HEK293 (cell line): Measurements from ENCODE around the gene NCKAP5L.
A peak's percentile ranks its signal among the peaks of the same experiment; 100 is the strongest.

Source experiments
- CTCF ChIA-PET: fragments of 350-600 bp; formaldehyde crosslinking; extraction: SDS; loops from one replicate; lab custom pipeline; 2021; ENCODE audit warnings: antibody characterized with exemption; lab: Yijun Ruan, JAX
- POLR2A ChIA-PET: fragments of 300-600 bp; formaldehyde crosslinking; extraction: SDS; loops from one replicate; lab custom pipeline; 2020; ENCODE audit warnings: antibody characterized with exemption, inconsistent platforms; lab: Yijun Ruan, JAX
- H3K27ac ChIP-seq: fragments of 200-500 bp; sonication (Bioruptor generic); 2 replicates; pipeline ENCODE4 v1.5.1; 2014; ENCODE audit warnings: low read depth, low read length, control low read depth, inconsistent platforms; ENCODE audit errors: extremely low read depth
- H3K36me3 ChIP-seq, 2 experiments: fragments of 200-500 bp in 1 of 2; sonication (Bioruptor generic) in 1 of 2; 1 replicate in 1 of 2; 2 replicates in 1 of 2; pipeline ENCODE4 v1.5.1; 2014 to 2017; ENCODE audit warnings: inconsistent platforms in 2 of 2, low read length in 2 of 2; ENCODE audit not compliant: control insufficient read depth in 2 of 2, insufficient read depth in 1 of 2
- H3K4me1 ChIP-seq: fragments of 200-500 bp; sonication (Bioruptor generic); 2 replicates; pipeline ENCODE4 v1.5.1; 2014; ENCODE audit warnings: mild to moderate bottlenecking, low read length, inconsistent platforms; ENCODE audit not compliant: control insufficient read depth, insufficient read depth
- H3K4me3 ChIP-seq: 2 replicates; pipeline ENCODE4 v1.5.1; 2011; ENCODE audit warnings: low read depth, mild to moderate bottlenecking, control low read depth, low read length, moderate library complexity
- H3K9me3 ChIP-seq: fragments of 200-500 bp; sonication (Bioruptor generic); 2 replicates; pipeline ENCODE4 v1.5.1; 2014; ENCODE audit warnings: low read depth, low read length, inconsistent platforms; ENCODE audit not compliant: control insufficient read depth, insufficient read depth
- EGR2 ChIP-seq: fragments of 450-650 bp; formaldehyde crosslinking; IDR thresholded peaks from 2 replicates; pipeline ENCODE4 v1.5.1; 2016; ENCODE audit warnings: low read depth, missing biosample characterization, missing genetic modification characterization
- FEZF1 ChIP-seq: fragments of 450-650 bp; formaldehyde crosslinking; IDR thresholded peaks from 2 replicates; pipeline ENCODE4 v1.5.1; 2016; ENCODE audit warnings: missing biosample characterization, missing genetic modification characterization
- GLIS1 ChIP-seq: fragments of 450-650 bp; formaldehyde crosslinking; IDR thresholded peaks from 2 replicates; pipeline ENCODE4 v1.5.1; 2016; ENCODE audit warnings: missing biosample characterization, missing genetic modification characterization
- GLIS2 ChIP-seq: fragments of 450-650 bp; formaldehyde crosslinking; IDR thresholded peaks from 2 replicates; pipeline ENCODE4 v1.5.1; 2016; ENCODE audit warnings: missing biosample characterization, missing genetic modification characterization
- IKZF3 ChIP-seq: fragments of 450-650 bp; IDR thresholded peaks from 2 replicates; pipeline ENCODE4 v1.5.0; 2018; ENCODE audit warnings: missing biosample characterization, mild to moderate bottlenecking, missing genetic modification characterization, moderate library complexity
- ZBTB1 ChIP-seq: fragments of 450-650 bp; formaldehyde crosslinking; IDR thresholded peaks from 2 replicates; pipeline ENCODE4 v1.5.1; 2016; ENCODE audit warnings: missing biosample characterization, missing genetic modification characterization
- ZIC2 ChIP-seq: fragments of 450-650 bp; formaldehyde crosslinking; IDR thresholded peaks from 2 replicates; pipeline ENCODE4 v1.5.1; 2016; ENCODE audit warnings: missing biosample characterization, missing genetic modification characterization
- ZNF10 ChIP-seq: fragments of 450-650 bp; formaldehyde crosslinking; IDR thresholded peaks from 2 replicates; pipeline ENCODE4 v1.5.1; 2017; ENCODE audit warnings: missing biosample characterization, missing genetic modification characterization
- ZNF121 ChIP-seq: fragments of 450-650 bp; formaldehyde crosslinking; IDR thresholded peaks from 2 replicates; pipeline ENCODE4 v1.5.1; 2016; ENCODE audit warnings: missing biosample characterization, missing genetic modification characterization
- ZNF2 ChIP-seq: fragments of 450-650 bp; formaldehyde crosslinking; IDR thresholded peaks from 2 replicates; pipeline ENCODE4 v1.5.1; 2016; ENCODE audit warnings: missing biosample characterization, missing genetic modification characterization
- ZNF24 ChIP-seq: fragments of 450-650 bp; formaldehyde crosslinking; IDR thresholded peaks from 2 replicates; pipeline ENCODE4 v1.5.1; 2016; ENCODE audit warnings: missing biosample characterization, missing genetic modification characterization
- ZNF302 ChIP-seq: fragments of 450-650 bp; formaldehyde crosslinking; IDR thresholded peaks from 2 replicates; pipeline ENCODE4 v1.5.1; 2016; ENCODE audit warnings: missing biosample characterization, missing genetic modification characterization, low read depth
- ZNF311 ChIP-seq: fragments of 450-650 bp; formaldehyde crosslinking; IDR thresholded peaks from 2 replicates; pipeline ENCODE4 v1.5.1; 2017; ENCODE audit warnings: missing biosample characterization, missing genetic modification characterization, borderline replicate concordance
- ZNF335 ChIP-seq: fragments of 450-650 bp; formaldehyde crosslinking; conservative IDR thresholded peaks from 2 replicates; pipeline ENCODE4 v1.5.1; 2016; ENCODE audit warnings: missing biosample characterization, missing genetic modification characterization
- ZNF341 ChIP-seq: fragments of 450-650 bp; formaldehyde crosslinking; IDR thresholded peaks from 2 replicates; pipeline ENCODE4; 2016; ENCODE audit warnings: low read depth, missing biosample characterization, missing genetic modification characterization
- ZNF391 ChIP-seq: fragments of 450-650 bp; formaldehyde crosslinking; IDR thresholded peaks from 2 replicates; pipeline ENCODE4 v1.5.1; 2016; ENCODE audit warnings: low read depth, missing biosample characterization, missing genetic modification characterization, borderline replicate concordance
- ZNF426 ChIP-seq: fragments of 450-650 bp; formaldehyde crosslinking; IDR thresholded peaks from 2 replicates; pipeline ENCODE4 v1.5.1; 2017; ENCODE audit warnings: missing biosample characterization, missing genetic modification characterization, mild to moderate bottlenecking, inconsistent platforms, moderate library complexity
- ZNF514 ChIP-seq: fragments of 450-650 bp; formaldehyde crosslinking; IDR thresholded peaks from 2 replicates; pipeline ENCODE4 v1.5.1; 2016; ENCODE audit warnings: missing biosample characterization, missing genetic modification characterization
- ZNF529 ChIP-seq: fragments of 450-650 bp; formaldehyde crosslinking; IDR thresholded peaks from 2 replicates; pipeline ENCODE4 v1.5.1; 2017; ENCODE audit warnings: missing genetic modification characterization, missing biosample characterization; ENCODE audit not compliant: insufficient replicate concordance
- ZNF610 ChIP-seq: fragments of 450-650 bp; formaldehyde crosslinking; IDR thresholded peaks from 2 replicates; pipeline ENCODE4 v1.5.1; 2016; ENCODE audit warnings: missing biosample characterization, missing genetic modification characterization, borderline replicate concordance
- ZNF707 ChIP-seq: fragments of 450-650 bp; formaldehyde crosslinking; IDR thresholded peaks from 2 replicates; pipeline ENCODE4 v1.5.1; 2016; ENCODE audit warnings: missing biosample characterization, missing genetic modification characterization
- ZNF792 ChIP-seq: fragments of 450-650 bp; formaldehyde crosslinking; IDR thresholded peaks from 2 replicates; pipeline ENCODE4 v1.5.1; 2016; ENCODE audit warnings: missing biosample characterization, missing genetic modification characterization
- ZNF837 ChIP-seq: fragments of 450-650 bp; formaldehyde crosslinking; IDR thresholded peaks from 2 replicates; pipeline ENCODE4 v1.5.1; 2016; ENCODE audit warnings: missing biosample characterization, missing genetic modification characterization
- TF ChIP-seq, protein P1 (sequence below): fragments of 450-650 bp; formaldehyde crosslinking; IDR thresholded peaks from 2 replicates; pipeline ENCODE4 v1.5.1; 2016; ENCODE audit warnings: missing biosample characterization, missing genetic modification characterization
- TF ChIP-seq, protein P2 (sequence below): fragments of 450-650 bp; formaldehyde crosslinking; IDR thresholded peaks from 2 replicates; pipeline ENCODE4 v1.5.1; 2017; ENCODE audit warnings: missing biosample characterization, missing genetic modification characterization
- TF ChIP-seq, protein P3 (sequence below): fragments of 450-650 bp; formaldehyde crosslinking; optimal IDR thresholded peaks from 2 replicates; pipeline ENCODE3; 2016; ENCODE audit warnings: missing biosample characterization, mild to moderate bottlenecking, missing genetic modification characterization
- TF ChIP-seq, protein P4 (sequence below): fragments of 450-650 bp; formaldehyde crosslinking; IDR thresholded peaks from 2 replicates; pipeline ENCODE4 v1.5.1; 2016; ENCODE audit warnings: missing biosample characterization, missing genetic modification characterization
- TF ChIP-seq, protein P5 (sequence below): fragments of 450-650 bp; formaldehyde crosslinking; IDR thresholded peaks from 2 replicates; pipeline ENCODE4 v1.5.1; 2016; ENCODE audit warnings: missing biosample characterization, missing genetic modification characterization

Gene NCKAP5L

DNA sequence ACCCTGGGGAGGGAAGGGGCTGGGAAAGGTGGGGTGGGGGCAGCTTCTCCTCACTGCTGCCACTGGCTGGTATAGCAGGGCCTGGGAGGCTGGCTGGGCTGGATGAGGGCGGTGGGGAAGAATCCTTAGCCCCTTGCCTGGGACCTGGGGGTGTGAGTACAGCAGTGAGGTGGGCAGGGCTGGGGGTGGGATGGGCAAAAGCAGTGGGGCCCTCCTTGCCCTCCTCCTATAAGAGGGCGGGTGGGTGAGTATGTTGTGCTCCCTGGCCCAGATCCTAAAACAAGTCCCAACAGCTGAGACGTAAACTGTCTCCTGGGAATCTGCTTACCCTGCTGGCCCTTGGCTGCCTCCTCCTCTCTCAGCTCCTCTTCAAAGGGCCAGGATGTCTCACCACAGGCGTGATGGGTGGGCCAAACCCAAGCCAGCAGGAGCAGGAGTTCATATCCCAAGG is 2.2 kb downstream of the NCKAP5L start (continued):
- TF ChIP-seq, protein P1, sequence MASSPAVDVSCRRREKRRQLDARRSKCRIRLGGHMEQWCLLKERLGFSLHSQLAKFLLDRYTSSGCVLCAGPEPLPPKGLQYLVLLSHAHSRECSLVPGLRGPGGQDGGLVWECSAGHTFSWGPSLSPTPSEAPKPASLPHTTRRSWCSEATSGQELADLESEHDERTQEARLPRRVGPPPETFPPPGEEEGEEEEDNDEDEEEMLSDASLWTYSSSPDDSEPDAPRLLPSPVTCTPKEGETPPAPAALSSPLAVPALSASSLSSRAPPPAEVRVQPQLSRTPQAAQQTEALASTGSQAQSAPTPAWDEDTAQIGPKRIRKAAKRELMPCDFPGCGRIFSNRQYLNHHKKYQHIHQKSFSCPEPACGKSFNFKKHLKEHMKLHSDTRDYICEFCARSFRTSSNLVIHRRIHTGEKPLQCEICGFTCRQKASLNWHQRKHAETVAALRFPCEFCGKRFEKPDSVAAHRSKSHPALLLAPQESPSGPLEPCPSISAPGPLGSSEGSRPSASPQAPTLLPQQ (tag by site-specific recombination) = peak; percentile 65
- peak; percentile 91 for TF ChIP-seq EGR2 (tag by site-specific recombination)
- TF ChIP-seq, protein P2, sequence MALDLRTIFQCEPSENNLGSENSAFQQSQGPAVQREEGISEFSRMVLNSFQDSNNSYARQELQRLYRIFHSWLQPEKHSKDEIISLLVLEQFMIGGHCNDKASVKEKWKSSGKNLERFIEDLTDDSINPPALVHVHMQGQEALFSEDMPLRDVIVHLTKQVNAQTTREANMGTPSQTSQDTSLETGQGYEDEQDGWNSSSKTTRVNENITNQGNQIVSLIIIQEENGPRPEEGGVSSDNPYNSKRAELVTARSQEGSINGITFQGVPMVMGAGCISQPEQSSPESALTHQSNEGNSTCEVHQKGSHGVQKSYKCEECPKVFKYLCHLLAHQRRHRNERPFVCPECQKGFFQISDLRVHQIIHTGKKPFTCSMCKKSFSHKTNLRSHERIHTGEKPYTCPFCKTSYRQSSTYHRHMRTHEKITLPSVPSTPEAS (tag by site-specific recombination) = no peak
- TF ChIP-seq, protein P3, sequence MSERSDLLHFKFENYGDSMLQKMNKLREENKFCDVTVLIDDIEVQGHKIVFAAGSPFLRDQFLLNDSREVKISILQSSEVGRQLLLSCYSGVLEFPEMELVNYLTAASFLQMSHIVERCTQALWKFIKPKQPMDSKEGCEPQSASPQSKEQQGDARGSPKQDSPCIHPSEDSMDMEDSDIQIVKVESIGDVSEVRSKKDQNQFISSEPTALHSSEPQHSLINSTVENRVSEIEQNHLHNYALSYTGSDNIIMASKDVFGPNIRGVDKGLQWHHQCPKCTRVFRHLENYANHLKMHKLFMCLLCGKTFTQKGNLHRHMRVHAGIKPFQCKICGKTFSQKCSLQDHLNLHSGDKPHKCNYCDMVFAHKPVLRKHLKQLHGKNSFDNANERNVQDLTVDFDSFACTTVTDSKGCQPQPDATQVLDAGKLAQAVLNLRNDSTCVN (tag by site-specific recombination) = no peak
- TF ChIP-seq, protein P4, sequence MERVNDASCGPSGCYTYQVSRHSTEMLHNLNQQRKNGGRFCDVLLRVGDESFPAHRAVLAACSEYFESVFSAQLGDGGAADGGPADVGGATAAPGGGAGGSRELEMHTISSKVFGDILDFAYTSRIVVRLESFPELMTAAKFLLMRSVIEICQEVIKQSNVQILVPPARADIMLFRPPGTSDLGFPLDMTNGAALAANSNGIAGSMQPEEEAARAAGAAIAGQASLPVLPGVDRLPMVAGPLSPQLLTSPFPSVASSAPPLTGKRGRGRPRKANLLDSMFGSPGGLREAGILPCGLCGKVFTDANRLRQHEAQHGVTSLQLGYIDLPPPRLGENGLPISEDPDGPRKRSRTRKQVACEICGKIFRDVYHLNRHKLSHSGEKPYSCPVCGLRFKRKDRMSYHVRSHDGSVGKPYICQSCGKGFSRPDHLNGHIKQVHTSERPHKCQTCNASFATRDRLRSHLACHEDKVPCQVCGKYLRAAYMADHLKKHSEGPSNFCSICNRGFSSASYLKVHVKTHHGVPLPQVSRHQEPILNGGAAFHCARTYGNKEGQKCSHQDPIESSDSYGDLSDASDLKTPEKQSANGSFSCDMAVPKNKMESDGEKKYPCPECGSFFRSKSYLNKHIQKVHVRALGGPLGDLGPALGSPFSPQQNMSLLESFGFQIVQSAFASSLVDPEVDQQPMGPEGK = 0 out of 2 replicates have a peak, but pooled peaks have one; percentile 24
- no peak for TF ChIP-seq ZNF426 (tag by site-specific recombination)
- no peak for TF ChIP-seq ZNF121 (tag by site-specific recombination)
- TF ChIP-seq ZNF335 = no peak
- TF ChIP-seq ZNF529 (tag by site-specific recombination) = no peak

DNA sequence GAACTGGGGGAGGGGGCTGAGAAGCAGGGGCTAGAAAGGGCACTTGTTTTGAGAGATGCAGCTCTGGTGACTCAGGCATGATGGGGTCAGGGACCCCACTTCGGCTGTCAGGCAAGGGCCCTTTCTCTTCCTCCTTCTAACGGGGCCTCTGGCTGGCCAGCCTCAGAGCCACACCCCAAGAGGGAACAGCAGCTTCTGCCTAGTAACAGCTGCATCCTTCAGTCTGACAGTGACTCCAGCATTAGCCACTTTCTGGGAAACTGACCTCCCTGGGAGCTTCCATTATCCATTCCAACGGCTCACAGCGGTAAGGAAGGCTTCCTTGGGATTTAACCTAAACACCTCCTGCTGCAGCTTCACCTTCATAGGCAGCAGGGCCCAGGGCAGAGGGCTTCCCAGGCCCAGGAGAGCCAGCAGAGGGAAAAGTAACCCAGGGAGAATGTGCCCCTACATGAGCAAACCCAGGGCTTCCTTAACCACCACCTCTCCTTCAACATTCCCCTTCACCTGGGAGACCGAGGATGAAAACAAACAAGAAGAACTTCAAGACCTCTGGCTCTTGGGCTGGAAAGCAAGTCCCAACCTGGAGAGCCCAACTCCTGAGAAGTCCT is 2.7 kb downstream of the NCKAP5L start:
- Histone ChIP-seq H3K27ac (no peak overlapping the region), H3K36me3 (peaks cover 4 to 30% of the 10 kb centered on the region in 2 experiments; a peak in 1 of 3 replicates), H3K9me3 (no peaks in the 10 kb centered on the region), H3K4me1 (peaks cover 22% of the 10 kb centered on the region), H3K4me3 (no peak overlapping the region)
- TF ChIP-seq, protein P5, sequence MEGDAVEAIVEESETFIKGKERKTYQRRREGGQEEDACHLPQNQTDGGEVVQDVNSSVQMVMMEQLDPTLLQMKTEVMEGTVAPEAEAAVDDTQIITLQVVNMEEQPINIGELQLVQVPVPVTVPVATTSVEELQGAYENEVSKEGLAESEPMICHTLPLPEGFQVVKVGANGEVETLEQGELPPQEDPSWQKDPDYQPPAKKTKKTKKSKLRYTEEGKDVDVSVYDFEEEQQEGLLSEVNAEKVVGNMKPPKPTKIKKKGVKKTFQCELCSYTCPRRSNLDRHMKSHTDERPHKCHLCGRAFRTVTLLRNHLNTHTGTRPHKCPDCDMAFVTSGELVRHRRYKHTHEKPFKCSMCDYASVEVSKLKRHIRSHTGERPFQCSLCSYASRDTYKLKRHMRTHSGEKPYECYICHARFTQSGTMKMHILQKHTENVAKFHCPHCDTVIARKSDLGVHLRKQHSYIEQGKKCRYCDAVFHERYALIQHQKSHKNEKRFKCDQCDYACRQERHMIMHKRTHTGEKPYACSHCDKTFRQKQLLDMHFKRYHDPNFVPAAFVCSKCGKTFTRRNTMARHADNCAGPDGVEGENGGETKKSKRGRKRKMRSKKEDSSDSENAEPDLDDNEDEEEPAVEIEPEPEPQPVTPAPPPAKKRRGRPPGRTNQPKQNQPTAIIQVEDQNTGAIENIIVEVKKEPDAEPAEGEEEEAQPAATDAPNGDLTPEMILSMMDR (tag by site-specific recombination) = no peak
- TF ChIP-seq ZBTB1 (tag by site-specific recombination) (no peak), ZNF10 (tag by site-specific recombination) (no peak), GLIS2 (tag by site-specific recombination) (0 out of 2 replicates have a peak, but pooled peaks have one; percentile 23), ZNF837 (no peak), IKZF3 (tag by site-specific recombination) (0 out of 2 replicates have a peak, but pooled peaks have one; percentile 17), ZIC2 (peak; percentile 93), ZNF391 (tag by site-specific recombination) (no peak), ZNF302 (no peak), ZNF24 (tag by site-specific recombination) (no peak), ZNF121 (tag by site-specific recombination) (no peak), ZNF2 (tag by site-specific recombination) (peak; percentile 64; the same call in 1 of the 2 replicates), ZNF792 (no peak), ZNF707 (tag by site-specific recombination) (no peak), ZNF311 (no peak), GLIS1 (tag by site-specific recombination) (peak; percentile 63), ZNF610 (tag by site-specific recombination) (no peak), ZNF514 (tag by site-specific recombination) (no peak), FEZF1 (tag by site-specific recombination) (no peak), ZNF341 (tag by site-specific recombination) (peak; percentile 48; the same call in 1 of the 2 replicates)
- CTCF ChIA-PET = no interaction called here
- POLR2A ChIA-PET = interaction anchor here (1.4 kb wide), 1 partner anchor 14 kb away, joined by 5 read pairs; no protein-coding TSS in a partner anchor
